Measurements from ENCODE around the gene SCFD2. TPM values are rescaled to one million over a fixed set of nuclear protein-coding genes. Genes with fewer than 3 reads are reported as not detected.

Gene SCFD2
- total RNA-seq, 1 donor from 2014 or later, result 18.6 TPM

DNA sequence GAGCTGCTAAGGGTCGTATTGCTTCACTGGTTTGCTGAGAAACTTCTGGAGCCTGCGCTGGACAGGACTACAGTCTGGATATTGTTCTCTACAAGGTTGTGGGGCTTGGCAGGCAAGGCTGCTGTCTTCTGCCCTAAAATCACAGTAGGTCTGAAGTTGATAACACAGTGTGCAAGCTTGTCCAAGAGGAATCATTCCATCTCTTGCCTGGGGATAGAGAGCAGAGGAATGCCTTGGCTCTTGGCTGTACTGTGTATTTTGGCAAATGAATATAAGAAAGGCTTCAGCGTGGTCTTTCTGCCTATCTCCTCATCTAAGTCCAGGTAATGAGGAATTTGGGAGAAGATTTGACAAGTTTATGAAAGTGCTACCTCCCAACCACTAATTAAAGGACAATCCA lies 513.1 kb downstream of the SCFD2 start:
- no peak for DNase-seq (ENCODE audit: low read depth, low spot score)
- H3K9me3 Mint-ChIP-seq, result peaks cover 7% of the 10 kb centered on the region
- TF ChIP-seq, protein P1, sequence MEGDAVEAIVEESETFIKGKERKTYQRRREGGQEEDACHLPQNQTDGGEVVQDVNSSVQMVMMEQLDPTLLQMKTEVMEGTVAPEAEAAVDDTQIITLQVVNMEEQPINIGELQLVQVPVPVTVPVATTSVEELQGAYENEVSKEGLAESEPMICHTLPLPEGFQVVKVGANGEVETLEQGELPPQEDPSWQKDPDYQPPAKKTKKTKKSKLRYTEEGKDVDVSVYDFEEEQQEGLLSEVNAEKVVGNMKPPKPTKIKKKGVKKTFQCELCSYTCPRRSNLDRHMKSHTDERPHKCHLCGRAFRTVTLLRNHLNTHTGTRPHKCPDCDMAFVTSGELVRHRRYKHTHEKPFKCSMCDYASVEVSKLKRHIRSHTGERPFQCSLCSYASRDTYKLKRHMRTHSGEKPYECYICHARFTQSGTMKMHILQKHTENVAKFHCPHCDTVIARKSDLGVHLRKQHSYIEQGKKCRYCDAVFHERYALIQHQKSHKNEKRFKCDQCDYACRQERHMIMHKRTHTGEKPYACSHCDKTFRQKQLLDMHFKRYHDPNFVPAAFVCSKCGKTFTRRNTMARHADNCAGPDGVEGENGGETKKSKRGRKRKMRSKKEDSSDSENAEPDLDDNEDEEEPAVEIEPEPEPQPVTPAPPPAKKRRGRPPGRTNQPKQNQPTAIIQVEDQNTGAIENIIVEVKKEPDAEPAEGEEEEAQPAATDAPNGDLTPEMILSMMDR (conservative IDR thresholded peaks at IDR 0.05), result no peak
- H3K4me1 Mint-ChIP-seq, result peaks cover 27% of the 10 kb centered on the region
- no peaks in the 10 kb centered on the region for H3K27me3 Mint-ChIP-seq (ENCODE audit: low read depth)
- peaks cover 5% of the 10 kb centered on the region for H3K36me3 Mint-ChIP-seq (ENCODE audit: low read depth)
- no peak overlapping the region for H3K27ac Mint-ChIP-seq (ENCODE audit: unreplicated experiment)
- no peak overlapping the region for H3K4me3 Mint-ChIP-seq

DNA sequence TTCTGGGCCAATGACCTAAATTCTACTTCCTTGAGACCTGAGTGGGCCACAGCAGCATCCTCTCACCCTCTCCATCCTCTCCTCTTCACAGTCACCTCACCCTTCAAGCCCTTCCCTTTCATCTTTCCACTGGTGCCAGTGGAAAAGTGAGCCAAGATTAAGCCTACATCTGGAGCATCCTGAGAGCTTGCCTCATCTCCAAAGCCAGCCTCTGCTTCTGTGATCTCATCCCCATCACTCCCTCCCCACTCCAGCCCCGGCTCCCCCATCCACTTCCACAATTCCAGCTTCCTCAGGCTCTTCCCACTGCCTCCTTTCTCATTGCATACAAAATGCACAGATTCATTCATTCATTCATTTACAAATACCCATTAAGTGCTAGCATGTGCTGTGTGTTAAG lies 513.8 kb downstream of the SCFD2 start:
- DNase-seq (ENCODE audit: low read depth, low spot score), result no peak
- Mint-ChIP-seq H3K27me3 (ENCODE audit: low read depth) (no peaks in the 10 kb centered on the region), H3K4me3 (no peak overlapping the region), H3K9me3 (peaks cover under 1% of the 10 kb centered on the region), H3K27ac (ENCODE audit: unreplicated experiment) (no peak overlapping the region), H3K4me1 (peaks cover 27% of the 10 kb centered on the region), H3K36me3 (ENCODE audit: low read depth) (peaks cover under 1% of the 10 kb centered on the region)
- TF ChIP-seq, protein P1 (conservative IDR thresholded peaks at IDR 0.05), result no peak

DNA sequence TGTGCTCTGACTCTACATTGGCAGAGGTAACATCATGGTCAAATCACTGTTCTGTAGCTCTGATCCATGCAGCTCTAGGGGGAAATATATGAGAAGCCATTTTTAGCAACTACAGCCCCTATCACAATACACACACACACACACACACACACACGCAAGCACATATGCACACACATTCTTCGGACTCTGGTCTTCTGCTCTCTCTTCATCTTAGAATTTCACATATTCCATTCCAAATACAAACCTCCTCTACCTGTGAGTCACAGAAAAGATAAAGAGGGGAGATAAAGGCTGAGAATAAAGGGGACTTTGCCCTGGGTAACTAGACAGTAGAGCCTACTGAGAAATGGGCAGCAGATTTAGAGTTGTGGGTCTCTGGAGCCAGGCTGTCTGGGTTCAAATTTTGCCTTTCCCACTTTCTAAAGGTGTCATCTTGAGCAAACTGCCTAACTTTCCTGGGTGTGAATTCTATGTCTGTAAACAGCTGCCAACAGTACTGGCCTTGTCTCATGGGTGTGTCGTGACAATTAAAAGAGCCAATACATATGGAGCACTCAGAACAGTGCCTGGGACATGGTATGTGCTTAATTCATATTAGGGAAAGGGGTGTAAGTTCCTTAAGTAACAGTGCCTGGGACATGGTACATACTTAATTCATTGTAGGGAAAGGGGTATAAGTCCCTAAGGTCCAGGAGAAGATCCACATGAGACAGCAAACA lies 515.3 kb downstream of the SCFD2 start:
- Mint-ChIP-seq H3K36me3 (ENCODE audit: low read depth) (no peaks in the 10 kb centered on the region), H3K9me3 (no peaks in the 10 kb centered on the region), H3K4me3 (no peak overlapping the region), H3K4me1 (peaks cover 19% of the 10 kb centered on the region), H3K27ac (ENCODE audit: unreplicated experiment) (no peak overlapping the region), H3K27me3 (ENCODE audit: low read depth) (no peaks in the 10 kb centered on the region)
- TF ChIP-seq, protein P1 (conservative IDR thresholded peaks at IDR 0.05), result no peak
- no peak for DNase-seq (ENCODE audit: low read depth, low spot score)

DNA sequence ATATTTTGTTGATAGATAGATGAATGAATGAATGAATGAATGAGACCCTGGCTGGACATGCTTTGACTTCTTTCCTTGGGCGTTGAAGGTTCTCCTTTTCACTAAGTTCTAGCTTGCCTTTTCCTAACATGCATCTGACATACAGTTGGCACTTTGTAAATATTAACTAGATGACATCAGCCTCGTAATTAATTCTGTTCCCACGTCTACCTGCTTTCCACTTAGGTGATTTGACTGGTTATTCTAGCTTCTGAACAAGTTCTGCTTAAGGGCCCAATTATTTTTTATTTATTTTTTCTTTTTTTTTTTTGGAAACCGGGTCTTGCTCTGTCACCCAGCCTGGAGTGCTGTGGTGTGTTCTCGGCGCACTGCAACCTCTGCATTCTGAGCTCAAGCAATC lies 517.6 kb downstream of the SCFD2 start:
- H3K4me3 Mint-ChIP-seq, result no peak overlapping the region
- H3K36me3 Mint-ChIP-seq (ENCODE audit: low read depth), result no peaks in the 10 kb centered on the region
- no peak for DNase-seq (ENCODE audit: low read depth, low spot score)
- TF ChIP-seq, protein P1 (conservative IDR thresholded peaks at IDR 0.05), result no peak
- H3K4me1 Mint-ChIP-seq, result peaks cover 12% of the 10 kb centered on the region
- no peaks in the 10 kb centered on the region for H3K27me3 Mint-ChIP-seq (ENCODE audit: low read depth)
- H3K27ac Mint-ChIP-seq (ENCODE audit: unreplicated experiment), result no peak overlapping the region
- H3K9me3 Mint-ChIP-seq, result no peaks in the 10 kb centered on the region

DNA sequence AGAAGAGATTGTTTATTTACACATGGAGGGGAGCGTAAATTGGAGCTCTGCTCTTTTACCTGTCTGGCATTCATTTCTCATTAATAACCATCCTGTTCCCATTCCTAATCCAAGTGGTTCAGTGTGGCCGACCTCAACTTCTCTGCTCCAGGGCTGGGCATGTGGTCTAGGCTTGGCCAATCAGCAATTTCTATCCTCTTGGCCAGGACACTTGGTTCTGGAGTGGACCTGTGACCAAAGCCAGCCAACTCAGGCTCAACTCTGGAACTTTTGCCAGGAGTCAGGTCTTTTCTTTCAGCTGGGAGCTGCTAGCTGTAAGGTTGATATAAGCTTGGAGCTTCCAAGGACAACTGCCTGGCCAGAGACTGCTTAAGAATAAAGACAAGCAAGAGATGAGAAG lies 519.4 kb downstream of the SCFD2 start:
- Mint-ChIP-seq H3K4me1 (peaks cover 21% of the 10 kb centered on the region), H3K4me3 (no peak overlapping the region), H3K27ac (ENCODE audit: unreplicated experiment) (no peak overlapping the region), H3K36me3 (ENCODE audit: low read depth) (no peaks in the 10 kb centered on the region), H3K9me3 (no peaks in the 10 kb centered on the region), H3K27me3 (ENCODE audit: low read depth) (no peaks in the 10 kb centered on the region)
- no peak for DNase-seq (ENCODE audit: low read depth, low spot score)
- TF ChIP-seq, protein P1 (conservative IDR thresholded peaks at IDR 0.05), result no peak
